GM19324 (cell line): ENCODE results near the gene C12orf57.
"Not testable (repeated sequence)": the region's sequence is repeated elsewhere in the genome, so short reads cannot be mapped to it uniquely, and the experiment has no call there.

ENCODE experiments used
- ATAC-seq: cut with Tn5 transposase; IDR thresholded peaks from one replicate; pipeline ENCODE4 v1.9.1; 2021; ENCODE audit warnings: mild to moderate bottlenecking, moderate library complexity; ENCODE audit not compliant: unreplicated experiment, low FRiP score

Gene C12orf57, protein sequence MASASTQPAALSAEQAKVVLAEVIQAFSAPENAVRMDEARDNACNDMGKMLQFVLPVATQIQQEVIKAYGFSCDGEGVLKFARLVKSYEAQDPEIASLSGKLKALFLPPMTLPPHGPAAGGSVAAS

DNA sequence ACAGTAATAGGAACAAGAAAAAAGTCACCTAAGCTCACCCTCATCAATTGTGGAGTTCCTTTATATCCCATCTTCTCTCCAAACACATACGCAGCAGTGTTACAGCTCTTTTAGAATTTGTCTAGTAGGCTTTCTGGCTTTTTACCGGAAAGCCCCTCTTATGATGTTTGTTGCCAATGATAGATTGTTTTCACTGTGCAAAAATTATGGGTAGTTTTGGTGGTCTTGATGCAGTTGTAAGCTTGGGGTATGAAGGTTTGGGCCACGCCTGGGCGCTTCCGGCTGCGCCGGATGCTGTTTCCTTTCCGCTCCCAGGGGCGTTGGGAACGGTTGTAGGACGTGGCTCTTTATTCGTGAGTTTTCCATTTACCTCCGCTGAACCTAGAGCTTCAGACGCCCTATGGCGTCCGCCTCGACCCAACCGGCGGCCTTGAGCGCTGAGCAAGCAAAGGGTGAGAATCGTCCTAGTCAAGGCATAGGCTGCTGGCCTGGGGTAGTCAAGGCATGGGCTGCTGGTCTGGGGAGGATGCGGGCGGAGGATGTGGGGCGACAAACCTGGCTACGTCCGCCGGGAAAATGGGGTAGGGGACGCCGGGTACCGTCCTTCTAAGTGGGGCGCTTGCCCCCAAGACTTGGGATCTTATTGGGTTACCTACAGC is at the start of gene C12orf57, which contains the start of gene RNU7-1:
TSS of gene C12orf57 (plus strand) at position 301 of the 659 bp plus-strand sequence. CDS start at position 401, 100 bp downstream.
TSS of gene RNU7-1 (plus strand) at position 95 of the 659 bp plus-strand sequence.
- peak; percentile 34 for ATAC-seq

DNA sequence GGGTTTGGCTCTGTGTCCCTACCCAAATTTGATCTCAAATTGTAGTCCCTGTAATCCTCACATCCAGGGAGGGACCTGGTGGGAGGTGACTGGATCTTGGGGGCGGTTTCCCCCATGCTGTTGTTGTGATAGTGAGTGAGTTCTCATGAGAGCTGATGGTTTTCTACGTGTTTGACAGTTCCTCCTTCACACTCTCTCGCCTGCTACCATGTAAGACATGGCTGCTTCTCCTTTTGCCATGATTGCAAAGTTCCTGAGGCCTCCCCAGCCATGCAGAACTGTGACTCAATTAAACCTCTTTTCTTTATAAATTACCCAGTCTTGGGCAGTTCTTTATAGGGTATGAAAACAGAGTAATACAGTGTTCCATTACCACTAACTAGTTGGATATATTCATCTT is 49.5 kb upstream of the C12orf57 start:
- ATAC-seq, result no peak

DNA sequence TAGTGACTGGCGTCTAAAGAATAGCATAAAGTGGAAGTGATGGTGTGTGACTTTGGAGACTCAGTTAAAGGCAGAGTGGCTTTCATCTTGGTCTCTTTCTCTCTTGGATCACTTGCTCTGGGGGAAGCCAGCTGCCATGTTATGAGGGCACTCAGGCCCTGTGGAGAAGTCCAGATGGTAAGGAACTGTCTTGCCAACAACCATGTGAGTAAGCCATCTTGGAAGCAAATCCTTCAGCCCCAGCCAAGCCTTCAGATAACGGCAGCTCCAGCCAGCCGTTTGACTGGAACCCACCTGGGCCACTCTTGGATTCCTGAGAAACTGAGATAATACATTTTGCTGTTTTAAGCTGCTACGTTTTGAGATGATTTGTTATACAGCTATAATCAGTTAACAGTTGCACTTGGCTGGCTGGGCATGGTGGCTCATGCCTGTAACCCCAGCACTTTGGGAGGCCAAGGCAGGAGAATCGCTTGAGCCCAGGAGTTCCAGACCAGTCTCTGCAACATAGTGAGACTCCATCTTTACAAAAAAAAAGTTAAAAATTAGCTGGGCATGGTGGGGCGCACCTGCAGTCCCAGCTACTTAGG is 46.9 kb upstream of the C12orf57 start:
- ATAC-seq, result no peak

DNA sequence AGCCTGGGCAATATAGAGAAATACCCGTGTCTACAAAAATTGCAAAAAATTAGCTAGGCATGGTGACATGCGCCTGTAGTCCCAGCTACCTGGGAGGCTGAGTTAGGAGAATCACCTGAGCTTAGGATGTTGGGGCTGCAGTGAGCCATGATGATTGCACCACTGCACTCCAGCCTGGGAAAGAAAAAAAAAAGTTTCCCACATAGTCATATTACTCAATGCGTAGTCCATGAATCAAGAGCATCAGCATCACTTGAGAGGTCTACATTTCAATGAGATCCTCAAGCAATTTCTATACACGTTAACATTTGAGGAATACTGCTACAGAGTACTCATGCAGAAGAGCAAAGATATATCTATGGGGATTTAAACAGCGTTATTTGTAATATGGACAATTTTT is 44.4 kb upstream of the C12orf57 start:
- ATAC-seq, result no peak

DNA sequence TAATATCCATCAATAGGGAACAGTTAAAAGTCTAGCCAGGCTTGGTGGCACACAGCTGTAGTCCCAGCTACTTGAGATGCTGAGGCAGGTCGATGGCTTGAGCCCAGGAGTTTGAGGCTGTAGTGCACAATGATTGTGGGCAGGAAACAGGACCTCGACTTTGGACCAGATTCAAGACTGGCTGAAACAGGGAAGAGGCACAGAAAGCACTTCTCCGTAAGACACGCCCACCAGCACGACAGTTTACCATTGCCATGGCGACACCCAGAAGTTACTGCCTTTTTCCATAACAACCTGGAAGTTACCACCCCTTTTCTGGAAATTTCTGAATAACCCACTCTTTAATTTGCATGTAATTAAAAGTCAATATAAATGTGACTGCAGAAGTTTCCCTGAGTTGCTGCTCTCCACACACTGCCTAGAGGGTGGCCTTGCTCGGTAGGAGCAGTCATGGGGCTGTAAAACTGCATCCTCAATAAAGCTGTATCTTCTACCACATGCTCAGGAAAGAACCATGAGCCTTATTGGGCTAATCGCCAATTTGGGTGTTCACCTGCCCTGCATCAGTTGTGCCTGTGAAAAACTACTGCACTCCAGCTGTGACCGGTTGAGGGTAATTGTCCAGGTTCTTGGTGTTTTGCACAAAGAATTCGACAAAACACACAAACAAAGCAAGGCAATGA is 43.8 kb upstream of the C12orf57 start:
- no peak for ATAC-seq

DNA sequence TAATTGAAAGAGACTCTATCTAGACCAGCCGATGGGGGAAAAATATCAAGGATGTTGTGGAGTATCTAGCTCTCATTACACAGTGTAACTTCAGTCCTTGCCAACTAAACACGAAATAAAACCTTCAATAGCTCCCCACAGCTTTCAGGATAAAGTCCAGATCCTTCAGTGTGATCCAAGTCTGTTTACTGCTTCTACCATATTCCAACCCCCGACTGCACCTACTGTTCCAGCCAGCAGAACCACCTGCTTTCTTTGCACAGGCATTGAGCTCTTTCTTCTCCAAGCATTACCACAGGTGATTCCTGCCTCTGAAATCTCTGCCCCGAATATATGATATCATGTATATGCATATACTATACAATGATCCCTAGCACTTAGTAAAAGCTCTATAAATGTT is 41.4 kb upstream of the C12orf57 start:
- no peak for ATAC-seq

DNA sequence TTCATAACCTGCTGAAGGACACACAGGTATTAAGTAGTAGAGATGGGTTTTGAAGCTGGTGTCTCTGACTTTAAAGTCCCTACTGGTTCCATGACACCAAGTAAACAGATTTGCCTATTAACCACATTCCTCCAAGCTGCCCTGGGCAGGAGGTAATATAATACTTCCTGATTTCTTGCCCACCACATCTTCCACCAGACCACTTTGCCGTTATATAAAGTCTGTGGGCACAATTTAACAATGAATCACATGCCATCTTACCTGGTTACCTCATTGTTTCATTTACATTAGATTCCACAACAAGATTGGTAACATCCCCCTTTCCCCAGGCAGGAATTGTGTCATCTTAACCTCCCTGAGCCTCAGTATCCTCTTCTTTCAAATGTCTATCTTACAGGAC is 40.1 kb upstream of the C12orf57 start:
- ATAC-seq, result no peak

DNA sequence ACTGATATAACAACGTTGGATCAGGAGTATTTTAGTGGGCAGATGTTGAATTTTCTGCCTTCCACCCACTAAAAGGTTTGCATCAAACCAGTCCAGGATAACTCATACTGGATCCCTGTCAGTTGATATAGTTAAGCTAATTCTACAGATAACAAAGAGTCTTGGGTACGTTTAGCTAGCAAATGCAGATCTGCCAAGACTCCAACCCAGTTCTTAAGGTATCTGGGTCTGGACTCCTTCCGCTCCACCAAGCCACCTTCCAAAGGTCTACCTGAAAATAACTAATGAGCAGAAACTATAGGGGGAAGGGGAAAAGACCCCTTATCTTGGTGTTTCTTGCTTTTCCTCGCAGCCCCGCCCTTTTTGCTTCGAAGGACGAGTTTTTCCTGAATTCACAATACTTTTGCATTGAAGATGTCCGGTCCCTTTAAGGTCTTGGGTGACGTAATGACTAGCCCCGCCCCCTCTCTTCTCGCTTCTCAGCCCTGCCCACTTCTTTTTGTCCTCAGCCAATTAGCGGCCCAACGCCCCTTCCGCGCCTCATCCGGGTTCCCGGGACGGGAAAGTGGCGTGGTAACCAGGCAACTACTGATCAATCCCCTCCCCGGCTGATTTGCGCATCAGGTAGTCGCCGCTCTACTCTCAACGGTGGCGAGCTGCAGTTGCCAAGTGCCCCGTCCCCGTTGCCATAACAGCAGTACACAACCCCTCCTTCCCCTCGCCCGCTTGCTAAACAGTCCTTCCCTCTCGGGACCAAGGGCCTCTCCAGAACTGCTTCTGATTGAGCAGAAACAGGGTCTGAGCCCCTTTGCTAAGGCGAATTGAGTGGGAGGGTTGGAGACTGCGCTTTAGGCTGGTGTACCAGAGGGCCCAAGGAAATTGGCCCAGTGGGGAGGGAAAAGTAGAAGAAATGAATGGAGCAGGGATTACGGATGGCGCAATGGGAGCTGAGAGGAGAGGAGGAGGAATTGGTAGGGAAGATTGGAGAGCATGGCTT is 39.2 kb upstream of the C12orf57 start, which contains the start of gene LRRC23:
TSS of gene LRRC23 (plus strand) at position 543 of the 997 bp plus-strand sequence. CDS start 812 bp downstream, outside the sequence.
- peak; percentile 88 for ATAC-seq

DNA sequence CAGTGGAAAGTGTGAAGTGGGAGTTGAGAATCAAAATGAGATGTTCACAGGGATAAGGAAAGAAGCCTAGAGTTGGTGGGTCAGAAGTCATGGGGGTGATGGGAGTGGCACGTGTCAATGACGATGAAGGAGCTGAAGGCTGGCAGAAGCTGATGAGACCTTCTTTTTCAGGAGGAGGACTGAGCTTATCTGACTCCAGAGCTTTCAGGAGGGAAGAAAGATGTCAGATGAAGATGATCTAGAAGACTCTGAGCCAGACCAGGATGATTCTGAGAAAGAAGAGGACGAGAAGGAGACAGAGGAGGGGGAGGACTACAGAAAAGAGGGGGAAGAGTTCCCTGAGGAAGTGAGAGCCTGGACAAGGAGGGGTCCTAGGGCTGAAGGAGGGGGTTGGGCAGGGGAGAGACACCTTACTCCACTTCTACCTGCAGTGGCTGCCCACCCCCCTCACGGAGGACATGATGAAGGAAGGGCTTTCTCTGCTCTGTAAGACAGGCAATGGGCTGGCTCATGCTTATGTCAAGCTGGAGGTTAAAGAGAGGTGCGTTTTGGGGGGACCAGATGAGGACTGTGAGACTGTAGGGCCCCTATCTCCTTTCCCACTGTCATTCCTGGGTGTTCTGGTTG is 38.3 kb upstream of the C12orf57 start:
- ATAC-seq, result no peak

DNA sequence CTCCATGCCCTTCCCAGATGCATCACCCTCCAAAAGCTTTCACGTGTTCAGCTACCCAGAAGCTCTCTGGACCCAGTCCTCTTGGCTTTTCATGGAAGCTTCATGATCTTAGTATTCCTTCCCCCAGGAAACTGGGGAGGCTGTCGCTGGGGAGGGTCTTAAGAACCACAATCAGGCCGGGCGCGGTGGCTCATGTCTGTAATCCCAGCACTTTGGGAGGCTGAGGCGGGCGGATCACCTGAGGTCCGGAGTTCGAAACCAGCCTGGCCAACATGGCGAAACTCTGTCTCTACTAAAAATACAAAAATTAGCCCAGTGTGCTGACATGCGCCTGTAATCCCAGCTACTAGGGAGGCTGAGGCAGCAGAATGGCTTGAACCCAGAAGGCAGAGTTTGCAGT is 35.7 kb upstream of the C12orf57 start:
- not testable (repeated sequence) for ATAC-seq

DNA sequence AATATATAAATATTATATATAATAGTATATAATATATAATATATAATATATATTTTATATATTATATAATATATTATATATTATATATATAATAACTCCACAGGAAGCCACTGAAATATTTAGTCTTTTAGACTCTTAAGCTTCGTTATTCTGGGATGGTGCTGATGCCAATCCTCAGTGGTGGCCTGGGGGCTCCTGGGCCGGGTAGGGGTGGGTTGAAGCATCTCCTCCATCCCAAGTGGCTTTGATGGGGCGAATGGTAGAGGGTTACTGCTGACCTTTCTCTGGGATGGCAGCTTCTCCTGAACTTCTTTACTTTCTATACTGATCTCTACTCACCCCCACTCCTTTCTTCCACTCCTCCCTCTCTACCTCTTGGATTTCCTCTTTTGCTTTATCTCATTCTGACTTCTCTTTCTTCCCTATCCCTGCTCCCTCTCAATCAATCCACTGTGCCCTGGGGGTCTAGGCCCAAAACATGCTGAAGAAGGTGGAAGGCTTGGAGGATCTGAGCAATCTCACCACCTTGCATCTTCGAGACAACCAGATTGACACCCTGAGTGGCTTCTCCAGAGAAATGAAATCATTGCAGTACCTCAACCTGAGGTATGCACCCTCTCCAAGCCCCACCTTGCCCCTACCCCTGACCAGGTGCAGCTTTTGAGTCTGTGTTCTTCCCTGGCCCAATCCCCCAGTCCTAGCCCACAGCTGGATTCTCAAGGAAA is 34.2 kb upstream of the C12orf57 start:
- ATAC-seq, result no peak

DNA sequence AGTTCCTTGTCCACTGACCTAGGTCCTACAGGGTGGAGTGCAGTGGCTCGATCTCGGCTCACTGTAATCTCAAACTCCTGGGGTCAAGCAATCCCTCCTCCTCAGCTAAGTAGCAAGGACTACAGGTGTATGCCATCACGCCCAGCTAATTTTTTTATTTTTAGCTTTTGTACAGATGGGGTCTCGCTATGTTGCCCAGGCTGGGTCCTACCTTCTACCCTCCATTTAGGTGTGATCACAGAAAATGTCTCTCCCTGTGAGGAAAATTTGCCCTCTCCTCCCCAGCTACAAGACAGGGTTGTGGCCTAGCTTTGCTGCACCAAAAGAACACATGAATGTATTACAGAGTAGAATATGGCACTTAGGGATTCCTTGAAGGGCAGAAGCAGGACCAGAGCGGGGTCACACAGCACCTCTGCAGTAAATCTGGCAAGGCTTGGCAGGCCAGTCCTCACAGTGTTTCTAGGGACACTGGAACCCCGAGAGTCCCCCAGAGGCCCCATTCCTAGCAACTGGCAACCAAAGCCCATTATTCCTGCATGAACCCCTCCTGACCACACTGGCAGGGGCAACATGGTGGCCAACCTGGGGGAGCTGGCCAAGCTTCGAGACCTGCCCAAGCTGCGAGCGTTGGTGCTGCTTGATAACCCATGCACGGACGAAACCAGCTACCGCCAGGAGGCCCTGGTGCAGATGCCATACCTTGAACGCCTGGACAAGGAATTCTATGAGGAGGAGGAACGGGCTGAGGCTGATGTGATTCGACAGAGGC is 31.5 kb upstream of the C12orf57 start:
- ATAC-seq, result no peak

DNA sequence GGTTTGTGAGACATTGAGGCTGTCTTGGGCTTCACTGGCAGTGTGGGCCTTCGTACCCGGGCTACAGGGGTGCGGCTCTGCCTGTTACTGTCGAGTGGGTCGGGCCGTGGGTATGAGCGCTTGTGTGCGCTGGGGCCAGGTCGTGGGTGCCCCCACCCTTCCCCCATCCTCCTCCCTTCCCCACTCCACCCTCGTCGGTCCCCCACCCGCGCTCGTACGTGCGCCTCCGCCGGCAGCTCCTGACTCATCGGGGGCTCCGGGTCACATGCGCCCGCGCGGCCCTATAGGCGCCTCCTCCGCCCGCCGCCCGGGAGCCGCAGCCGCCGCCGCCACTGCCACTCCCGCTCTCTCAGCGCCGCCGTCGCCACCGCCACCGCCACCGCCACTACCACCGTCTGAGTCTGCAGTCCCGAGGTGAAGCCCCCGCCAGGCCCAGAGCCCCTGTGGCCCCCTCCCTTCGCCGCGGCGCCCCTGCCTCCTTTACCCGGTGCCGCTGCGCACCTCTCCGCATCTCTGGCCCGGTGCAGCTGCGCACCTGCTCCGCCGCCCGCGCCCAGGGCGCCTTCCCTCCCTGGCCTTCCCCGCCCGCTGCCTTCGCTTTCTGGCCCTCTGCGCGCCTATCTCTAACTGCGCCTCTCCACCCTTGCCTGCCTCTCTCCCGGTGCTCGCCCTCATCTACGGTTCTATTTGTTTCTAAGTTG is 29.4 kb upstream of the C12orf57 start, which contains the start of gene ENO2:
TSS of gene ENO2 (plus strand) at position 335 of the 701 bp plus-strand sequence. CDS start 1,253 bp downstream, outside the sequence.
- peak; percentile 72 for ATAC-seq

DNA sequence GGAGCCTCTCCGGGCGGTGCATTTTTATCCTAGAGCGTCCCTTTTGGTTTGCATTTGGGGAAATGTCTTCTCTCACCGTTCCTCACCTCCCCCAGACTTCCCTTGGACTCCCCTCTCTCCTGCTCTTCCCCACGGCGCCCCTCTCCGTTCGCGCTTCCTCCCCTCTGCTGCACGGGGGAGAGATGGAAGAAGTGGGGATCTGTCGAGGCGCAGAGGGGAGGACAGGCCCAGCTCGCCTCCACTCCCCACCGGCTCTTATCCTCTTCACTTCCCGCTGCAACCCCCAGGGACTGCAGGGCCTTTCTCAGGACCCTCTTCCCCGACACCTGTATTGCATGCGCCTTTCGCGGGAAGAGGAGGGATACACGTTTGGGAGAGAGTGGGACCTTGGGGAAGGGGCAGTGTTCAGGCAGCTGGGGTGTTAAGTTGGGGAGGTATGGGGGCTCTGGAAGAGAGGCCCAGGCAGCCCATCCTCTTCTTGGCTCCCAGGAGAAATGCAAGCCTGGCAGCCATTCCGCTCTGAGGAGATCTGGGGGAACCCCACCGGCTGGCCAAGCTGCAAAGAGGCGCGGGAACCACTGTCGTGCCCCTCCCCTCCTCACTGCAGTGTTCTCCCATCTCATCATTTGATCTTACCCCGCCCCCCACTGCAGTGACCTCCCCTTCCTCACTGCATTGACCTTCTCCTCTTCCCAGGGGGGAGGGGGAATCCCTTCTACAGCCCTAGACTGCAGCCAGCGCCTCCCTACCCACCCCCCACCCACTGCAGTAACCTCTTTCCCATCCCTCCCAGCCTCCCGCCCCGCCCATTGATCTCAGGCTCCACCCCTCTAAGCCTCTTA is 28.7 kb upstream of the C12orf57 start:
- no peak for ATAC-seq

DNA sequence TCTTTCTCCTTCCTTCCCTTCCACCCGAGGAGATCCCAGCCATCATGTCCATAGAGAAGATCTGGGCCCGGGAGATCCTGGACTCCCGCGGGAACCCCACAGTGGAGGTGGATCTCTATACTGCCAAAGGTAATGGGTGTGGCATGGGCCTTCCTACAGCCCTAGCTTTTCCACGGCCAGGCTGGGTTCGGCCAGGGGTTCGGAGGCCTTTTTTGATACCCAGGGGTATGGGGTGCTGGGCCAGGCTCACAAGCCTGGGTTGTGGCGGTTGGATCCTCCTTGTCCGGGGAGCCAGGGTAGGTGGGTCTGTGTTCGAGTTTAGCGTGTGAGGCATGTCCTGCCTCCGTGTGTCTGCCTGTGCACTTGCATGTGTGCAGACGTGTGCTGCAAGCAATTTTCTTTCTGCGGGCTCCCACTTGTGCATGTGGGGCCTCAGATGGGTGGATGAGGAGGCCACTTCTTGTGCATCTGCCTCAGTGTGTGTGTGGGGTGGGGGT is 28.0 kb upstream of the C12orf57 start:
- ATAC-seq, result no peak

DNA sequence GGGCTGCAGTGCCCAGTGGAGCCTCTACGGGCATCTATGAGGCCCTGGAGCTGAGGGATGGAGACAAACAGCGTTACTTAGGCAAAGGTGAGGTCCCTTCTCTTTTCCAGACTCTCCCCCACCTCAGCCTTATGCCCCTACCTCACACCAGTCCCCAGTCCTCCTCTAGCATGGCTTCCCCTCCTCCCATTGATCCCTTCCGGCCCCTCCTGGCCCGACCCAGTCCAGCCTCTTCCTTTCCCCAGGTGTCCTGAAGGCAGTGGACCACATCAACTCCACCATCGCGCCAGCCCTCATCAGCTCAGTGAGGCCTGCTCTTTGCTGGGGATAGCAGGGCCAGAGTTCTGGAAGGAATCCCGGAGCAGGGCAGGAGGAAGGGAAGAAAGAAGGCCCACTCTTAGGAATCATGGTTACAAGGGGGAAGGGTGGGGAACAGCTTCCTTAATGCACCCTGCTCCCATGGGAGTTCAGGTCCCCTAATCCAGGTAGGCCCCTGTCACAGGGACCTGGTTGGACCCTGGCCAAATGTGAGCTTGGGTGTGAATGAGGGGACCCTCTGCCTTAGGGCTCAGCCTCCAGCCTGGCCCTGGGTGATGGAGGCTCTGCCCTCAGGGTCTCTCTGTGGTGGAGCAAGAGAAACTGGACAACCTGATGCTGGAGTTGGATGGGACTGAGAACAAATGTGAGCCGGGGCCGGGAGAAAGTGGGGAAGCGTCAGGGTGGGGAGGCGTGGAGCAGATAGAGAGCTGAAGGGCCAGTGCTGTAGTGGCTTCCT is 27.2 kb upstream of the C12orf57 start:
- no peak for ATAC-seq
